Activated gamma-delta T cell treated with Interleukin-2 at 50 U/mL for 16 hours (primary cell): ENCODE measurements around the gene PRKCG.
"Not testable (repeated sequence)": the region's sequence is repeated elsewhere in the genome, so short reads cannot be mapped to it uniquely, and the experiment has no call there.

Source experiments
- DNase-seq: peaks from one replicate; pipeline ENCODE4 v3.0.0-alpha.2; 2020

Gene PRKCG

DNA sequence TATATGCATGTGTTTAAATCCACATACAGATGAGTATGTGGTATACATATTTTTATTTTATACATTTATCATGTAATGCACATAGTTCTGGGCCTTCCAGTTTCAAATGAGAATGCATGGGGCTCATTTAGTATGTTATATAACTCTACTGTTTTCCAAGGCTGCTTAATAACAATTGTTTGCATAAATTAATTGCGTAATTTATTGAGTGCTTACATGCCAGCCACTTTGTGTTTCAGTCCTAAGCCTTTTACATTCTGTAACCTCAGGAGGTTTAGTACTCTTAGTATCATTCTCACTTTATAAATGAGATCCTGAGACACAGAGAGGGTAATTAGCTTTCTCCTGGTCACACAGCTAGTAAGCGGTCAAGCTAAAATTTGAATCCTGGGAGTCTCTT is 64.0 kb downstream of the PRKCG start:
- DNase-seq = no peak

DNA sequence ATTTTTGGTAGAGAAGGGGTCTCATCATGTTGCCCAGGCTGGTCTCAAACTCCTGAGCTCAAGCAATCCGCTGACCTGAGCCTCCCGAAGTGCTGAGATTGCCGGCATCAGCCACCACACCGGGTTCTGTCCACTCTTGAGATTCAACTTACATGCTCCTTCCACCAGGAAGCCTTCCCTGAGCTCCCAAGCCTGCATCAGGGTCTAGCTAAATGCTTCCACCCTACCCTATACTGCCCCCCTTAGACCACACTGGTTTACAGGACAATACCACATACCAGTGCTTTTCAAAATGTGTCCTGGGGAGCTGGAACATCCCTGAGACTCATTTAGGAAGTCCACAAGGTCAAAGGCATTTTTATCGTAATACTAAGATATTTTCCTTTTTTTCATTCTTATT is 65.6 kb downstream of the PRKCG start:
- no peak for DNase-seq

DNA sequence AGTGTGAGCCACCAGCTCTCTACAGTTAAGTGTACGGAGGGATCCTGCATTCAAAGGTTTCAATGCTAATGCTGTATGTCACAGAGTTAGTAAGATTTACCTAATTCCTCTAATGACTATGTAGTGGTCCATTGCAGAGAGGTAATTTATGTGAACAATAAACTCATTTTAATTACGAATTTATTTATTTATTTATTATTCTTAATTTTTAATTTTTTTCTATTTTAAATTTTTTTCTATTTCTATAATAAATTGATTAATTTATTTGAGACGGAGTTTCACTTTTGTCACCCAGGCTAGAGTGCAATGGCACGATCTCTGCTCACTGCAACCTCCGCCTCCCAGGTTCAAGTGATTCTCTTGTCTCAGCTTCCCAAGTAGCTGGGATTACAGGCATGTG is 66.6 kb downstream of the PRKCG start:
- DNase-seq = not testable (repeated sequence)

- DNase-seq = no peak
These were observed 69.4 kb downstream of the PRKCG start for GRCh38 chr19:53951436-53951835.

GRCh38 chr19:53951947-53952346 is 70.0 kb downstream of the PRKCG start:
- no peak for DNase-seq

GRCh38 chr19:53953383-53953782 is 71.4 kb downstream of the PRKCG start:
- DNase-seq = no peak
